K562 (cell line): ENCODE results near the gene CDKN2D. TPM values are rescaled to one million over a fixed set of nuclear protein-coding genes. Genes with fewer than 3 reads are reported as not detected.

Experiments used
- AFF1 ChIP-seq, 2 experiments: fragments of 450-650 bp; IDR thresholded peaks; 2 replicates each; pipeline ENCODE4 v1.6.1; 2018; ENCODE audit warnings: mild to moderate bottlenecking in 2 of 2, low read depth in 1 of 2; ENCODE audit not compliant: partially characterized antibody in 2 of 2
- CHD1 ChIP-seq: fragments of 200-600 bp; sonication (generic); IDR thresholded peaks from one replicate; pipeline ENCODE4 v1.6.1; 2012; ENCODE audit warnings: mild to moderate bottlenecking, moderate library complexity, low read length, inconsistent platforms
- CREB3L1 ChIP-seq: fragments of 450-650 bp; IDR thresholded peaks from 2 replicates; pipeline ENCODE4 v1.6.1; 2014; ENCODE audit warnings: low read depth, mild to moderate bottlenecking, moderate library complexity, borderline replicate concordance
- IRF1 ChIP-seq: sonication (generic); formaldehyde crosslinking; IDR thresholded peaks from 2 replicates; pipeline ENCODE4 v1.8.0; 2022; ENCODE audit warnings: missing genetic modification reagents, mild to moderate bottlenecking, borderline replicate concordance
- JUNB ChIP-seq: fragments of 450-650 bp; formaldehyde crosslinking; conservative IDR thresholded peaks from 2 replicates; pipeline ENCODE4 v1.4.0; 2020; ENCODE audit warnings: mild to moderate bottlenecking
- NFIC ChIP-seq: fragments of 450-650 bp; IDR thresholded peaks from 2 replicates; pipeline ENCODE4 v1.6.1; 2017; ENCODE audit warnings: mild to moderate bottlenecking, inconsistent platforms
- POLR2AphosphoS2 ChIP-seq: IDR thresholded peaks from 2 replicates; pipeline ENCODE4 v1.6.1; 2012; ENCODE audit warnings: low read length, improper control_type of control experiment
- PTBP1 ChIP-seq: fragments of 200-400 bp; formaldehyde crosslinking; IDR thresholded peaks from 2 replicates; pipeline ENCODE4 v1.6.1; 2017; ENCODE audit warnings: low read depth, low read length
- RBFOX2 ChIP-seq: fragments of 200-400 bp; formaldehyde crosslinking; IDR thresholded peaks from 2 replicates; pipeline ENCODE4 v1.6.1; 2017; ENCODE audit warnings: low read depth, mild to moderate bottlenecking, low read length, moderate library complexity
- SIN3B ChIP-seq: fragments of 450-650 bp; IDR thresholded peaks from 2 replicates; pipeline ENCODE4 v1.6.1; 2017; ENCODE audit warnings: low read depth, mild to moderate bottlenecking, moderate library complexity
- SMAD2 ChIP-seq: fragments of 150-350 bp; IDR thresholded peaks from 2 replicates; pipeline ENCODE4 v1.6.1; 2014; ENCODE audit warnings: low read depth, mild to moderate bottlenecking, low read length
- TRIM28 ChIP-seq: fragments of 450-650 bp; IDR thresholded peaks from 2 replicates; pipeline ENCODE4 v1.6.1; 2017
- YY1 ChIP-seq, 3 experiments: IDR thresholded peaks; 2 replicates each; pipeline ENCODE4 v1.6.1; 2011; ENCODE audit warnings: low read length in 2 of 3, mild to moderate bottlenecking in 2 of 3, moderate library complexity in 2 of 3, borderline replicate concordance in 1 of 3, control low read depth in 1 of 3, low read depth in 1 of 3; ENCODE audit not compliant: insufficient read depth in 3 of 3, insufficient replicate concordance in 2 of 3, control insufficient read depth in 1 of 3, insufficient read length in 1 of 3; ENCODE audit errors: extremely low read depth in 1 of 3
- ZNF140 ChIP-seq: fragments of 250-450 bp; sonication (Bioruptor Pico); IDR thresholded peaks from 2 replicates; pipeline ENCODE4 v1.8.0; 2021; ENCODE audit warnings: moderate library complexity, mild to moderate bottlenecking, inconsistent platforms
- polyA plus RNA-seq, 8 experiments: library from polyadenylated mRNA; depleted of rRNA in 4 of 8; stranded (reverse) in 5 of 8; unstranded in 3 of 8; fragments of >200 nt; fragmentation: Nextera tagmentation in 2 of 8; fragmentation: Illumina TruSeq in 1 of 8; extraction: Ambion mirVana in 2 of 8; extraction: Trizol in 1 of 8; gene quantifications; 2 replicates each; pipeline versions ENCODE4 v1.2.1 to v1.2.3, GENCODE V29; 2011 to 2014; ENCODE audit warnings: inconsistent platforms in 1 of 8, missing spikeins in 1 of 8
- total RNA-seq, 7 experiments: library from RNA; depleted of rRNA in 6 of 7; stranded (reverse); fragments of >200 nt in 6 of 7; fragmentation: Illumina TruSeq in 2 of 7; extraction: Trizol in 2 of 7; gene quantifications; 2 replicates each; pipeline versions ENCODE4 v1.2.1 to v1.2.3, GENCODE V29; 2011 to 2021; ENCODE audit warnings: low replicate concordance in 1 of 7
- TF ChIP-seq, protein P1 (sequence below): sonication (generic); formaldehyde crosslinking; IDR thresholded peaks from 2 replicates; pipeline ENCODE4 v1.8.1; 2023; ENCODE audit warnings: mild to moderate bottlenecking, missing genetic modification reagents, moderate library complexity
- TF ChIP-seq, protein P2 (sequence below): IDR thresholded peaks from 2 replicates; pipeline ENCODE4 v1.6.1; 2011; ENCODE audit warnings: borderline replicate concordance, low read depth, mild to moderate bottlenecking, moderate library complexity, low read length; ENCODE audit not compliant: insufficient read depth, poor library complexity, severe bottlenecking

CDKN2D gene
- total and polyA plus RNA-seq, 9 of the 15 experiments (the other 6 are each of a cell fraction or from before 2014, with no cell fraction given) = 0.41 to 8.2 (median 3.7) TPM

DNA sequence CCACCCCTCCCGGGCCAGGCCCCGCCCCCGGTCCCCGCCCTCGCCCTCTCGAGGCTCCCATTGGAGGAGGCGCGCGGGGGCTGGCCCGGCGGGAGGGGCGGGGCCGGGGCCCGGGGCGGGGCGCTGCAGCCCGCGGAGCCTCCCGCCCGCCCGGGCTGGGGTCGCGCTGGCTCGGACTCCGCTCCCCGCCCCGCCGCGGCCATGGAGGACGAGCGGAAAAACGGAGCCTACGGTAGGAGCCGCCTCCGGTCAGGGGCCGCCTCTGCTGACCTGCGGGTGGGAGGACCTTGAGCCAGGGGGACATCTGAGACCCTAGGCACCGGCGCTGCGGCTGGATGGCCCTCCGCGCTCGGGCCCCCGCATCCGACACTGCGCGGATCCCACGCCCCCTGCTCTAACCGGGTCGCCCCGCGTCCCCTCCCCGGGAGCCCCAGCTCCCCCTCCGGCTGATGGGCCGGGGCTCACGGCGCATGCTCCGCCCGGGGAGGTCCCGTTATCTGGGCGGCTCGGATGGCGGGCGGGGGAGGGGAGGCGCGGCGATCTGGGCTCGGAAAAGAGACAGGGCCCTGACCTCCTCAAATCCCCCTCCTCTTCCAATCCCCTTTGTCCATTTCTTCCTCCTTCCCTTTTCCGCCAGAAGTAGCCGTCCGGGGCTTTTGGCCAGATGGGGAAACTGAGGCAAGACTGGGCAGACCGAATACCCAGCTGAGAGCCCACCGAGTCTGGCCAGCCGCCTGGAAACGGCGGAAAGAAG is 33.7 kb upstream of the CDKN2D start (continued):
- TF ChIP-seq CREB3L1 (no peak), JUNB (no peak), TRIM28 (no peak), NFIC (0 out of 2 replicates have a peak, but pooled peaks have one; percentile 9), YY1 (IDR thresholded peaks at IDR 0.05; ENCODE audit: borderline replicate concordance in 1 of 3, control insufficient read depth in 1 of 3, extremely low read depth in 1 of 3, insufficient read depth in 3 of 3, insufficient read length in 1 of 3, insufficient replicate concordance in 2 of 3, low read depth in 1 of 3, low read length in 2 of 3) (peak in 1 of 3 experiments; percentile 4), IRF1 (no peak), PTBP1 (no peak), SIN3B (peak; percentile 53), POLR2AphosphoS2 (no peak), AFF1 (IDR thresholded peaks at IDR 0.05; ENCODE audit: low read depth in 1 of 2, partially characterized antibody in 2 of 2) (peak in 1 of 2 experiments; percentile 23), RBFOX2 (peak; percentile 65), ZNF140 (no peak), SMAD2 (no peak), CHD1 (peak; percentile 65)
- TF ChIP-seq, protein P1, sequence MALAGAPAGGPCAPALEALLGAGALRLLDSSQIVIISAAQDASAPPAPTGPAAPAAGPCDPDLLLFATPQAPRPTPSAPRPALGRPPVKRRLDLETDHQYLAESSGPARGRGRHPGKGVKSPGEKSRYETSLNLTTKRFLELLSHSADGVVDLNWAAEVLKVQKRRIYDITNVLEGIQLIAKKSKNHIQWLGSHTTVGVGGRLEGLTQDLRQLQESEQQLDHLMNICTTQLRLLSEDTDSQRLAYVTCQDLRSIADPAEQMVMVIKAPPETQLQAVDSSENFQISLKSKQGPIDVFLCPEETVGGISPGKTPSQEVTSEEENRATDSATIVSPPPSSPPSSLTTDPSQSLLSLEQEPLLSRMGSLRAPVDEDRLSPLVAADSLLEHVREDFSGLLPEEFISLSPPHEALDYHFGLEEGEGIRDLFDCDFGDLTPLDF = no peak
- TF ChIP-seq, protein P2, sequence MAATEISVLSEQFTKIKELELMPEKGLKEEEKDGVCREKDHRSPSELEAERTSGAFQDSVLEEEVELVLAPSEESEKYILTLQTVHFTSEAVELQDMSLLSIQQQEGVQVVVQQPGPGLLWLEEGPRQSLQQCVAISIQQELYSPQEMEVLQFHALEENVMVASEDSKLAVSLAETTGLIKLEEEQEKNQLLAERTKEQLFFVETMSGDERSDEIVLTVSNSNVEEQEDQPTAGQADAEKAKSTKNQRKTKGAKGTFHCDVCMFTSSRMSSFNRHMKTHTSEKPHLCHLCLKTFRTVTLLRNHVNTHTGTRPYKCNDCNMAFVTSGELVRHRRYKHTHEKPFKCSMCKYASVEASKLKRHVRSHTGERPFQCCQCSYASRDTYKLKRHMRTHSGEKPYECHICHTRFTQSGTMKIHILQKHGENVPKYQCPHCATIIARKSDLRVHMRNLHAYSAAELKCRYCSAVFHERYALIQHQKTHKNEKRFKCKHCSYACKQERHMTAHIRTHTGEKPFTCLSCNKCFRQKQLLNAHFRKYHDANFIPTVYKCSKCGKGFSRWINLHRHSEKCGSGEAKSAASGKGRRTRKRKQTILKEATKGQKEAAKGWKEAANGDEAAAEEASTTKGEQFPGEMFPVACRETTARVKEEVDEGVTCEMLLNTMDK = no peak
